GM19025 (cell line): ENCODE data around the gene PHOSPHO2.
"Not testable (repeated sequence)": the region's sequence is repeated elsewhere in the genome, so short reads cannot be mapped to it uniquely, and the experiment has no call there.

ENCODE experiments used
- ATAC-seq: cut with Tn5 transposase; IDR thresholded peaks from one replicate; pipeline ENCODE4 v1.9.1; 2021; ENCODE audit warnings: mild to moderate bottlenecking, low read depth, moderate library complexity; ENCODE audit not compliant: unreplicated experiment

Gene PHOSPHO2

DNA sequence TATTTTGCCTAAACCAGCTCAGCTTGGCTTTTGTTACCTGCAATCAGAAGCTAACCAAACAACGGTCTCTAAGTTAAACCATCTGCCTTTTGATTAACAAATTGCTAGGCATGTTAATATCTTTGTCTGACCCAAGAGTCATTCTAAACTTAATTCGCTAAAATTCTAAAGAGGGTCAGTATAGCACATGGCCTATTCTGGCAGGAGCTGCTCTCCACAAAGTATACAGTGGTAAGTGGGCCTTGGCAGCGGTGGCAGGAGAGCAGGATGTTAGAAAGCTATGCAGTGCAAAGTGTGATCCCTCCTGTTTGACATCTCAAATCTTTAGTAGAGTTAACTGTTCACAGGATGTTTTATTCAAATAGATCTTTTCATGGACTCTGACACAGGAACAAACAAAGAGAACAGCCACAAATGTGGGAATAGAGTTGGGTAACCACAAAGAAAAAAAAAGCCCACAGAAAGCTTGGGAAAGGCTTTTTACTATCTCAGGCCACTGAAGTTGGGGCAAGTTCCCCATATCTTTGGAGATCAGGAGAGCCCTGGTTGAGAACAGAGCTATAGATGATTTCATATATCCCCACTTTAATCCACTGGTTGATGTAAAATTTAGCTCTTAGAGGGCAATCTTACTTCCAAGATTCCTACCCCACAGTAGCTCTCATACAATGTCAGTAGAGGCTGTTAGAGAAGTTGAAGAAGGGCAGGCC lies 10.7 kb upstream of the PHOSPHO2 start:
- ATAC-seq = no peak

- ATAC-seq = no peak
Measured at GRCh38 chr2:169684135-169684565, 10.1 kb upstream of the PHOSPHO2 start.

DNA sequence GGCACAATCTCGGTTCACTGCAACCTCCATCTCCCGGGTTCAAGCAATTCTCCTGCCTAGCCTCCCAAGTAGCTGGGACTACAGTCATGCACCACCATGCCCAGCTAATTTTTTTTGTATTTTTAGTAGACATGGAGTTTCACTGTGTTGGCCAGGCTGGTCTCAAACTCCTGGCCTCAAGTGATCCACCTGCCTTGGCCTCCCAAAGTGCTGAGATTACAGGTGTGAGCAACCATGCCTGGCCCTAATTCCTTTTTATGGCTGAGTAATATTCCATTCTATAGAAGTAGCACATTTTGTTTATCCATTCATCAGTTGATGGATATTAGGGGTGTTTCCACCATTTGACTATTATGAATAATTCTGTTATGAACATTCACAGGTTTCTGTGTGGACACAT lies 9.6 kb upstream of the PHOSPHO2 start:
- not testable (repeated sequence) for ATAC-seq

DNA sequence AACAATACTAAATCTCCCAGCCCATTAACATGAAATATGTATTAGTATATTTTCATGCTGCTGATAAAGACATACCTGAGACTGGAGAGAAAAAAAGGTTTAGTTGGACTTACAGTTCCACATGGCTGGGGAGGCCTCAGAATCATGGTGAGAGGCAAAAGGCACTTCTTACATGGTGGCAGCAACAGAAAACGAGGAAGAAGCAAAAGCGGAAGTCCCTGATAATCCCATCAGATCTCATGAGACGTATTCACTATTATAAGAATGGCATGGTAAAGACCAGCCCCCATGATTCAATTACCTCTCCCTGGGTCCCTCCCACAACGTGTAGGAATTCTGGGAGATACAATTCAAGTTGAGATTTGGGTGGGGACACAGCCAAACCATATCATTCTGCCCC lies 7.4 kb upstream of the PHOSPHO2 start:
- ATAC-seq = not testable (repeated sequence)

- not testable (repeated sequence) for ATAC-seq
Measured at GRCh38 chr2:169687943-169688342, 6.3 kb upstream of the PHOSPHO2 start.

DNA sequence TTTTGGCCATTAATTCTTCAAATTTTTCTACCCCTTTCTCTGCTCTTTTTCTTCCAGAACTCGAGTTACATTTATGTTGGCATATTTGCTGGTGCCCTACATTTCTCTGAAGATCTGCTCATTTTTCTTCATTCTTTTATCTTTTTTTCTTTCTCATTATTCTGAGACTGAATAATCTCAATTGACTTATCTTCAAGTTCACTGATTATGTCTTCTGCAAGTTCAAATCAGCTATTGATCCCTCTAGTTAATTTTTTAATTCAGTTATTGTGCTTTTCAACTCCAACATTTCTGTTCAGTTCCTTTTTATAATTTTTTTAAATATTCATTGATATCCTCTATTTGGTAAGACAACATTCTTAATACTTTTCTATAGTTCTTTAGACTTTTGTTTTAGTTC lies 3.3 kb upstream of the PHOSPHO2 start:
- ATAC-seq = no peak

DNA sequence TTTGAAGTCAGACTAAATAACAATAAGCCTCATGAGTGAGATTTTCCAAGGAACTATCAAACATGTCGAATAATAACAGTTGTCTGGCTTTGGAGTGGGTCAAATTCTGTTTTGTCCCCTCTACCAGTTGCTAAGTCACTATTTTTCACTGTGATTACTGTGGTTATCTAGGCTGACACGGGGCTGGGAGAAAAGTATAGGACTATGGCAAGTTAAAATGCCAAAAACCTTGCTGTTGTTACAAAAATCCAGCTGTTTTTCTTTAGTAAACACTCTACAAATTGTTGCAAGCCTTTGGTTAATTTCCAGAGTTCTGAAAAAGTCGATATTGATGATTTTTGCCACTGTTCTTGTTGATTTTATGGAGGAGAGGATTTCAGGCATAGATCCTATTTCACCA lies 1.6 kb upstream of the PHOSPHO2 start:
- no peak for ATAC-seq

DNA sequence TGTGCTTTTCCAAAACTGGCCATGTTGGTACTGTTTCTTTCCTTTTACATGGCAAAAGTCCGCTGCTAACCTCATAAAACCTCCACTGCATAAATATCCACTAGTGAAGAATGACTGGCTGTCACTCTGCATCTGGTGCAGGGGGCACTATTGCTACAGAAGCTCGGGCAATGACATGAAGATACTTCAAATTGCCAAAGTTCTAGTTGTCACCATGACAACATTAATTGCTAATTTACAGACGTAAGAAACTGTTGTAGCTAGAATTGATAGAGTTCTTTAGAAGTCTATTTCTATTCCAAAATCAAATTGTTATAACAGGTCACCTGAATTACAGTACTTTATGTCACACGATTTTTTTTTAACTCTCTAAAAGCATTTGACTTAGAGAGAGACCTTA lies 909 bp upstream of the PHOSPHO2 start:
- no peak for ATAC-seq

- no peak for ATAC-seq
Measured at GRCh38 chr2:169694894-169695260, 608 bp downstream of the PHOSPHO2 start.

DNA sequence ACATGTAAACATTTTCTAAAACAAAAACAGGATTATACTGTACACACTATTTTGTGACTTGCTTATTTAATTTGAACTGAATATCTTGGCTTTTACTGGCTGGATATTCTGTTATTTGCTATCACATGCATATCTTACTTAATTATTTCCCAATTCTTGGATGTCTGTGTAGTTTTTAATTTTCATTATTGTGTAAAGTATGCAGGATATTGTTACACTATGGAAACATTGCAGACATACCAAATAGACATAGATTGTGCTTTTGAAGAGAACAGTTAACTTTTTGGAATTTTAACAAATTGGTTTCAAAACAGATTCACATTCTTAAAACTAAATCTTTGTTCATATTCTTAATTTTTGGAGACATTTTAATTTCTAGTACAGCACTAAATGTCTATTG lies 2.1 kb downstream of the PHOSPHO2 start:
- no peak for ATAC-seq

DNA sequence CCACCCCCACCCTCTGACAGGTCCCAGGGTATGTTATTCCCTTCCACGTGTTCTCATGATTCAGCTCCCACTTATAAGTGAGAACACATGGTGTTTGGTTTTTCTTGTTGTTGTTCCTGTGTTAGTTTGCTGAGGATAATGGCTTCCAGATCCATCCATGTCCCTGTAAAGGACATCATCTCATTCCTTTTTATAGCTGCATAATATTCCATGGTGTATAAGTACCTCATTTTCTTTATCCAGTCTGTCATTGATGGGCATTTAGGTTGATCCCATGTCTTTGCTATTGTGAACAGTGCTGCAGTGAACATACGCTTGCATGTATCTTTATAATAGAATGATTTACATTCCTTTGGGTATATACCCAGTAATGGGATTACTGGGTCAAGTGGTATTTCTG lies 4.9 kb downstream of the PHOSPHO2 start:
- ATAC-seq = not testable (repeated sequence)

GRCh38 chr2:169702996-169703395 lies 8.7 kb downstream of the PHOSPHO2 start:
- ATAC-seq = no peak

DNA sequence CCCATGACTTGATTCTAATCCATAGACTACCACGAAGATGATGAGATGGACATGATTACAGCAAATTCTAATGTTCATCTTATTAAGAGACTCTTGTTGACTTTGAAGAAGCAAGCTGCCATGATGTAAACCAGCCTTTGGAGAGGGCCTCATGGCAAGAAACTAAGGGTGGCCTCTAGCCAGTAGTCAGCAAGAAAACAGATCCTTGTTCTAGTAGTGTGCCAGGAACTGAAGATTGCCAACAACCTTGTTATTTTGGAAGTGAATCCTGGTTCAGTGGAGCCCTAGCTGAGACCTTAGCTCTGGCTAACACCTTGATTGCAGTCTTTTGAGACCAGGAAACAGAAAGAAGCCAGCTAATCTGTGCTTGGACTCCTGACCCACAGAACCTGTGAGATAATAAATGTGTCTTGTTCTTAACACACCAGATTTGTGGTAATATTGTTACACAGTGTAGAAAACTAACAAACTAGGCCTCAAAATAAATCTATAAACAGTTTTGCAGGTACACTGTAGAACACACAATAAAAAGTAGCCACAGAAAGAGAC lies 10.0 kb downstream of the PHOSPHO2 start:
- no peak for ATAC-seq

- ATAC-seq = no peak
Measured at GRCh38 chr2:169705927-169706326, 11.7 kb downstream of the PHOSPHO2 start.

GRCh38 chr2:169707626-169708025 lies 13.4 kb downstream of the PHOSPHO2 start:
- no peak for ATAC-seq

DNA sequence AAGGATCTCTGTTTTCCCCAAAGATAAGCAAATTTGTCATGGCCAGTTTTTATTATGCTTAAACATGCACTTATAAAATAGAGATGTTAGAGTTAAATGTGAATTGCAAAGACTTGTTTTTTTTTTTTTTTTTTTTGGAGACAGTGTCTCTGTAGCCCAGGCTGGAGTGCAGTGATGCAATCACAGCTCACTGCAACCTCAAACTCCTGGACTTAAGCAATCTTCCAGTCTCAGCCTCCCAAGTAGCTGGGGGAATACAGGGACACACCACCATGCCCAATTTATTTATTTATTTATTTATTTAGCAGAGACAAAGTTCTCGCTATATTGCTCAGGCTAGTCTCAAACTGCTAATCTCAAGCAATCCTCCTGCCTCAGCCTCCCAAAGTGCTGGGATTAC lies 15.1 kb downstream of the PHOSPHO2 start:
- no peak for ATAC-seq

- no peak for ATAC-seq
Measured at GRCh38 chr2:169709981-169710380, 15.7 kb downstream of the PHOSPHO2 start.

- ATAC-seq = no peak
Measured at GRCh38 chr2:169711751-169712509, 17.7 kb downstream of the PHOSPHO2 start.

DNA sequence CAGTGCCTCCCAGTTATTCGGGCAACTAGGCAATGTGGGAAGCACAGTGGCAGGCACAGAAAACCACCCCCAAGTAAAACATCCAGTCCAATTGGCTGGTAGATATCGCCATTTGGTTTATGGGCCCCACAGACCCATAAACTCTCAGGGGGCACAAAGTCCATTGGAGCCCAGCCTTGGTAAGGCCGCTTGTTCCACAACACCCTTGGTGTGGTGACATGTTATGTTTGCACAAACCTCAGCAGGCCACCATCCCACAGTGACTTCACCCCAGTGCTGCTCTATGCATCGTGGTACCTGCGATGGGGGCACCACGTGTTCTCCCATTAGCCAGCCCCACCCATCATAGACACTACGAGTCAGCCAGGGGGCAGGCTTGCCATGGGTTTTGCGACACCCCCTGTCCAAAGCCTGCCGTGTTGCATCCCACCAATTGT lies 18.5 kb downstream of the PHOSPHO2 start:
- no peak for ATAC-seq

DNA sequence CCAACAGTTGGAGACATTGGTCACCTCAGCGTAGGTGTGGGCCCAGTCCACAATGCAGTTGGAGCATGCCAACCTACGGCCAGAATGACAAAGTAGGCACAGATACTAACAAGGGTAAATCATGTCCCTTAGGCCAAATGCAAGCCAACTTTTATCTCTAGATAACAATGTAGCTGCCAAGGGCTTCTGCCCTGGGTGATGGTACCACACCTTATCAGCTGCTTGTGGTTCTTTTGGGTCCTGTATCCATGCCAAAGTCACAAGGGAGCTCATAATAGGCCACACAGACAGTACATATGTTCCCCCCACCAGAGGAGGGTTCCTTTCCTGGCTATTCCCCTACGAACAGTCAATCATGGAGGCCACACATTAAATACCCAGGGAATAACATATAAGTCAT lies 19.1 kb downstream of the PHOSPHO2 start:
- no peak for ATAC-seq

DNA sequence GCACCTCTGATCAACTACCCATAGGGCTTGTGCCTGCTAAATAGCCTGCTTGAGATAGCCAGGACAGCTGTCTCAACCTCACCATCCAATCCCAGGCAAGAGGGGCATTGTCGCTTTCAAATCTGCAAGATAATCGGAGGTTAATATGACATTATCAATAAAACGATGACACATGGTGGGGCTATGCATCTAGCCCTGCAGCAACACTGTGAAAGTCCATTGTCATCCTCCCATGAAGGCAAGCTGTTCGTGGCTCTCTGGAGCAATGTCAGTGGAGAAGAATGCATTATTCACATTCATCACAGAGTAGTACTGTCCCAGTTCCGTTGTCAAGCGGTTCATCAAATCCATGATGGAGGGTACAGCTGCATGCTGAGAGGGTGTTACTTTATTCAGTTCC lies 20.4 kb downstream of the PHOSPHO2 start:
- no peak for ATAC-seq
